ENCODE results near the gene C5orf24.
"Not testable (repeated sequence)": the region's sequence is repeated elsewhere in the genome, so short reads cannot be mapped to it uniquely, and the experiment has no call there.

C5orf24 gene

GRCh38 chr5:134864707-134865106 lies 18.9 kb downstream of the C5orf24 start:
- no peak for DNase-seq

DNA sequence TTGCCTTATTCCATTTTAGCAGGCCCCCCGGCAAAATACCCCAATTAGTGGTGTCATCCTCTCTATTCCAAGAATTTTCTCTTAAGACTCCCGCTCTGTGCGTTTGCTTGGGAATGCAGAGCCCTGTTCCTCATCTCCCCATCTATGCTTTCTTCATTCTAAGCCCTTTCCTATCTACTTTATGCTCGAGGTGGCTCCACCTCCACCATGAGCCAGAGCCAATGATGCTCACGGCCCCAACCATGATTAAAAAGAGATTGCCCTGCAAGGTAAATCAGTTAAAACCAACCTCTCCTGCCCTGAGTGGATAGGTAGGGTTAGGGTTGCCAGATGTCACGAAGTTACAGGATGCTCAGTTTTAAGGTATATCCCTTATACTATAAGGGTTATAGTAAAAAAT lies 27.7 kb downstream of the C5orf24 start:
- DNase-seq: peak in 1 of 2 experiments; percentile 15

GRCh38 chr5:134873987-134874830 lies 28.4 kb downstream of the C5orf24 start, which contains the start of gene TXNDC15:
TXNDC15 (plus strand) TSS chr5:134874371; CDS start chr5:134874428, 57 bp downstream.
- peak; percentile 49 to 87 for DNase-seq

- peak; percentile 33 to 50 for DNase-seq
Measured at GRCh38 chr5:134874831-134875655, 29.3 kb downstream of the C5orf24 start.

GRCh38 chr5:134877159-134877558 lies 31.4 kb downstream of the C5orf24 start:
- no peak for DNase-seq

DNA sequence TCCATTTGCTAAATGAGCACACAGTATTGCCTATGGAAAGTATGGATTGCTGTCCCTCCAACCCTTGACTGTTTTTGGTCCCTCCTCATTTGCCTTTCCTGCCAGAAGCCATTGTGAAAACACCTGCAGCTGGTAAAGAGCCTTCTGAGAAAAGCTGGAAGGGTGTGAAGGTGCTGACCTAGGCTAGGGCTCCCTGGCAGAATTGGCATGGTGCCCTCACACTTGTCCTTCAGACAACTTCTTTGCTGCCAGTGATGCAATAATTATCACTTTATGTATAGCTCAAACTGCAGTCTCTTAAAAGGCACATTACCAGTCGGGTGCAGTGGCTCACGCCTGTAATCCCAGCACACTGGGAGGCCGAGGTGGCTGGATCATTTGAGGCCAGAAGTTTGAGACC lies 32.6 kb downstream of the C5orf24 start:
- no peak for DNase-seq

- DNase-seq: peak in 1 of 2 experiments; percentile 5
Measured at GRCh38 chr5:134879456-134879855, 33.7 kb downstream of the C5orf24 start.

DNA sequence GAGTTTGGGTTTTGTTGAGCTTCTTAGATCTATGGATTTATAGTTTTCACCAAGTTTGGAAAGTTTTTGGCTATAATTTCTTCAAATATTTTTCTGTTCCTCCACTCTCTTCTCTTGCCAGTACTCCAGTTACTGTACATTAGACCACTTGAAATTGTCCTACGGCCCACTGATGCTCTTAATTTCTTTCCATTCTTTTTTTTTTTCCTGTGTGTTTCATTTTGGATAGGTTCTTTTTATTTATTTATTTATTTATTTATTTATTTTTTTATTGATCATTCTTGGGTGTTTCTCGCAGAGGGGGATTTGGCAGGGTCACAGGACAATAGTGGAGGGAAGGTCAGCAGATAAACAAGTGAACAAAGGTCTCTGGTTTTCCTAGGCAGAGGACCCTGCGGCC lies 35.2 kb downstream of the C5orf24 start:
- not testable (repeated sequence) for DNase-seq

DNA sequence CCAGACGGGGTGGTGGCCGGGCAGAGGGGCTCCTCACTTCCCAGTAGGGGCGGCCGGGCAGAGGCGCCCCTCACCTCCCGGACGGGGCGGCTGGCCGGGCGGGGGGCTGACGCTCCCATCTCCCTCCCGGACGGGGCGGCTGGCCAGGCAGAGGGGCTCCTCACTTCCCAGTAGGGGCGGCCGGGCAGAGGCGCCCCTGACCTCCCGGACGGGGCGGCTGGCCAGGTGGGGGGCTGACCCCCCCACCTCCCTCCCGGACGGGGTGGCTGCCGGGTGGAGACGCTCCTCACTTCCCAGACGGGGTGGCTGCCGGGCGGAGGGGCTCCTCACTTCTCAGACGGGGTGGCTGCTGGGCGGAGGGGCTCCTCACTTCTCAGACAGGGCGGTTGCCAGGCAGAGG lies 35.9 kb downstream of the C5orf24 start:
- not testable (repeated sequence) for DNase-seq

DNA sequence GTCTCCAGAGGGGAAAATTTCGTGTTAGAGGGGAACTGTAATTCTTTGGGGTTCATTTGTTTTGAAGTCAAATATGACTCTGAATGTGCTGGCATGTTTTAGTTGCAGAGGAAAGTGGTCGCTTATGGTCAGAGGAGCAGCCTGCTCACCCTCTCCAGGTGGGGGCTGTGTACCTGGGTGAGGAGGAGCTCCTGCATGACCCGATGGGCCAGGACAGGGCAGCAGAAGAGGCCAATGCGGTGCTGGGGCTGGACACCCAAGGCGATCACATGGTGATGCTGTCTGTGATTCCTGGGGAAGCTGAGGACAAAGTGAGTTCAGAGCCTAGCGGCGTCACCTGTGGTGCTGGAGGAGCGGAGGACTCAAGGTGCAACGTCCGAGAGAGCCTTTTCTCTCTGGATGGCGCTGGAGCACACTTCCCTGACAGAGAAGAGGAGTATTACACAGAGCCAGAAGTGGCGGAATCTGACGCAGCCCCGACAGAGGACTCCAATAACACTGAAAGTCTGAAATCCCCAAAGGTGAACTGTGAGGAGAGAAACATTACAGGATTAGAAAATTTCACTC lies 41.9 kb downstream of the C5orf24 start:
- DNase-seq: no peak

GRCh38 chr5:134889335-134889734 lies 43.6 kb downstream of the C5orf24 start:
- DNase-seq: no peak

- no peak for DNase-seq
Measured at GRCh38 chr5:134891473-134891872, 45.7 kb downstream of the C5orf24 start.

DNA sequence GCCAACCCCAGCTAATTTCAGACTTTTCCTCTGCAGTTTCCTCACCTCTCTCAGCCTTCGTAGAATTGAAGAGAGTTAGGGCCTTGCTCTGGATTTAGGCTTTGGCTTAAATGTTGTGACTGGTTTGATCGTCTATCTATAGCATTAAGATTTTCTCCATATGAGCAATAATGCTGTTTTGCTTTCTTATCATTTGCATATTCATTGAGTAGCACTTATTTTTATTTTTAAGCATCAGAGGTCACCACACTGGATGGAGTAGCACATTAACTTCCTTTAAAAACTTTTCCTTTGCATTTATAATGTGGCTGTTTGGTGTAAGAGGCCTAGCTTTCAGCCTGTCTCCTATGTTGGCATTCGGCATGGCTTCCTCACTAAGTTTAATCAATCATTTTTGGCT lies 46.5 kb downstream of the C5orf24 start:
- DNase-seq: no peak

- no peak for DNase-seq
Measured at GRCh38 chr5:134892926-134893325, 47.2 kb downstream of the C5orf24 start.

DNA sequence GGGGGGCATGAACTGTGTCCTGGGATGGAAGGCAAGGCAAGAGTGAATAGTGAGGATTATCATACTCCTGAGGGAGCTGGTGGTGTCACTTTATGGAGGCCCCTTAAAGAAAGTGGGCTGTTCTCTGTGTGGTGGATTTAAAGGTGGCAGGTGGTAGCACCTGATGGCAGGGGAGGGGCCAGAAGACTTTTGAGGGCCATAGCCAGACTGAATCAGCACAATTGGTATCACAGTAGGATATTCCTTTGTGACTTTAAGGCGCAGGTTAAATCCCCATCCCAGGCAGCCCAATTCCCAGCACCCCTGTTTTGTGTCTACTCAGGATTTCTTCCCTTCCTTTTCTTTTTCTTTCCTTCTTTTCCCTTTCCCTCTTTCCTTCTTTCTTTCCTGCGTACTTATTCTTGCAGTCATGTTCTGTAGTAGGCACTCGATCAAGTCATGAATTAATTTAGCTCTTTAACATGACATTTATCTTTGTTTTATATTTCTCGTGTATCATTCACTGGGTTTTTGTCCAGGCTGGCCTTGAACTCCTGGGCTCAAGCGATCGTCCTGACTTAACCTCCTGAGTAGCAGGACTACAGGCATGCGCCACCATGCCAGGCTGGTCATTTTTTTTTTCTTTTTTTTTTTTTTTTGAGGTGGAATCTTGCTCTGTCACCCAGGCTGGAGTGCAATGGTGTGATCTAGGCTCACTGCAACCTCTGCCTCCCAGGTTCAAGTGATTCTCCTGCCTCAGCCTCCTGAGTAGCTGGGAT lies 48.2 kb downstream of the C5orf24 start:
- DNase-seq: no peak

GRCh38 chr5:134902071-134902801 lies 56.5 kb downstream of the C5orf24 start:
- DNase-seq: no peak

- peak; percentile 78 to 94 for DNase-seq
Measured at GRCh38 chr5:134904610-134905245, 59.0 kb downstream of the C5orf24 start, which contains the start of gene PCBD2. PCBD2 (plus strand) TSS chr5:134905131; CDS start chr5:134905140, 9 bp downstream.

DNA sequence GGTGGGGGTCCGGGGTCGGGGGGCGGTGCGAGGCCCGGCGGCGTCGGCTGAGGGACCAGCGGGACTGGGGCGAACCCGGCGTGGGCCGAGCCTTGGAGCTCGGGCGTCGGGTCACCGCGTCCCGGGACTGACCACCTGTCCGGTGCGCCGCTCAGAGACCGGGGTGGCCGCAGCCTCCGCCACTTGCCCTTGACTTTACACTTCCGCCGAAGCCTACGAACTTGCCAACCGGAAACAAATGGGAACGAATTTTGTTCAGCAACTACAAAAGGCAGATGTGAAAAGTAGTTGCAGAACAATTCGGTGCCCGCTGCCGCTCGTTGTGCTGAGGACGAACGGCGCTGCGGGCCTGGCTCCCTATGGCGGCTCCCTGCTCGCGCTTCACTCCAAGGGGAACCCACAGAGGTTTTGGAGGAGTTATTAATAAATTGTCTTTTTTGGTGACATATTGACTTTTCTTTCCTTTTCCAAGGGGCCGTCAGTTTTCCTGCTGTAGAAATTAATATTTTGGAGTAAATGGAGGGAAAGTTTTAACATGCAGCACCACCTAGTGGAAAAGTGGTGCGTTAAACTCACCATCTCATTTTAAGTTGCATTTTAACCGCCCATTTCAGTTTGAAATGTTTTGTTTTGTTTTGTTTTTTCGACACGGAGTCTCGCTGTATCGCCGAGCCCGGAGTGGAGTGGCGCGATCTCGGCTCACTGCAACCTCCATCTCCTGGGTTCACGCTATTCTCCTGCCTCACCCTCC lies 59.7 kb downstream of the C5orf24 start:
- DNase-seq: peak; percentile 66 to 74

GRCh38 chr5:134906811-134907210 lies 61.0 kb downstream of the C5orf24 start:
- no peak for DNase-seq
